Suprapubic skin (tissue), 4 donors: ENCODE measurements around the gene CGNL1. TPM values are rescaled to one million over a fixed set of nuclear protein-coding genes. Genes with fewer than 3 reads are reported as not detected.

Experiments
- DNase-seq, 2 donors: peaks; one replicate each; pipeline ENCODE4 v3.0.0-alpha.2; 2019; ENCODE audit warnings: low spot score in 2 of 2
- H3K27ac ChIP-seq: fragments of 200-600 bp; sonication (generic); one replicate; pipeline ENCODE4 v1.5.1; 2019
- H3K27me3 ChIP-seq: fragments of 200-600 bp; sonication (generic); one replicate; pipeline ENCODE4 v1.5.1; 2019
- H3K36me3 ChIP-seq: fragments of 200-600 bp; sonication (generic); one replicate; pipeline ENCODE4 v1.5.1; 2019
- H3K4me1 ChIP-seq: fragments of 200-600 bp; sonication (generic); one replicate; pipeline ENCODE4 v1.5.1; 2019
- H3K4me3 ChIP-seq: fragments of 200-600 bp; sonication (generic); one replicate; pipeline ENCODE4 v1.5.1; 2019; ENCODE audit warnings: mild to moderate bottlenecking
- H3K9me3 ChIP-seq: fragments of 200-600 bp; sonication (generic); one replicate; pipeline ENCODE4 v1.5.1; 2019
- CTCF ChIP-seq, 2 donors: fragments of 200-600 bp in 1 of 2; fragments of 450-650 bp in 1 of 2; sonication (generic) in 1 of 2; IDR thresholded peaks; one replicate each; pipeline ENCODE4 v1.5.1; 2016 to 2019; ENCODE audit warnings: antibody characterized with exemption in 2 of 2, mild to moderate bottlenecking in 1 of 2, moderate library complexity in 1 of 2
- EP300 ChIP-seq: sonication (generic); formaldehyde crosslinking; IDR thresholded peaks from one replicate; pipeline ENCODE4 v1.6.1; 2017; ENCODE audit warnings: antibody characterized with exemption
- POLR2A ChIP-seq, 2 donors: fragments of 450-650 bp; IDR thresholded peaks; one replicate each; pipeline ENCODE4 v1.6.1; 2017; ENCODE audit warnings: antibody characterized with exemption in 2 of 2, mild to moderate bottlenecking in 2 of 2, moderate library complexity in 2 of 2
- POLR2AphosphoS5 ChIP-seq, 3 donors: sonication (generic); formaldehyde crosslinking; IDR thresholded peaks; one replicate each; pipeline ENCODE4 v1.6.1; 2017; ENCODE audit warnings: antibody characterized with exemption in 3 of 3
- WGBS: methylation state at CpG from one replicate; pipeline ENCODE4 v1.1.5; 2018; 5-methylcytosine and 5-hydroxymethylcytosine counted together
- total RNA-seq, 4 donors: library from RNA; depleted of rRNA; stranded (reverse); fragments of >200 nt; gene quantifications; one replicate each; pipeline ENCODE4 v1.1.0, GENCODE V29; 2016

CGNL1 gene
- total RNA-seq, 4 donors from 2014 or later = 7.1 to 27.0 (median 14.2) TPM

GRCh38 chr15:57343498-57343897, 32.8 kb upstream of the CGNL1 start:
- Histone ChIP-seq H3K4me3 (no peak overlapping the region), H3K36me3 (no peaks in the 10 kb centered on the region), H3K27ac (no peak overlapping the region), H3K4me1 (no peaks in the 10 kb centered on the region), H3K27me3 (no peaks in the 10 kb centered on the region), H3K9me3 (no peaks in the 10 kb centered on the region)
- TF ChIP-seq EP300 = no peak
- TF ChIP-seq POLR2A (IDR thresholded peaks at IDR 0.05) = no peak
- TF ChIP-seq POLR2AphosphoS5 (IDR thresholded peaks at IDR 0.05) = no peak
- TF ChIP-seq CTCF (IDR thresholded peaks at IDR 0.05) = no peak
- 63% methylated on average over 6 of the region's 6 CpGs for WGBS
- no peak for DNase-seq

GRCh38 chr15:57344282-57344681, 32.0 kb upstream of the CGNL1 start:
- no peaks in the 10 kb centered on the region for H3K36me3 ChIP-seq
- H3K27ac ChIP-seq = no peak overlapping the region
- H3K4me1 ChIP-seq = no peaks in the 10 kb centered on the region
- H3K9me3 ChIP-seq = no peaks in the 10 kb centered on the region
- no peak overlapping the region for H3K4me3 ChIP-seq
- 97% methylated on average over 9 of the region's 9 CpGs for WGBS
- H3K27me3 ChIP-seq = no peaks in the 10 kb centered on the region
- no peak for TF ChIP-seq CTCF (IDR thresholded peaks at IDR 0.05)
- TF ChIP-seq POLR2A (IDR thresholded peaks at IDR 0.05) = no peak
- no peak for DNase-seq

GRCh38 chr15:57345584-57345983, 30.7 kb upstream of the CGNL1 start:
- Histone ChIP-seq H3K27me3 (no peaks in the 10 kb centered on the region), H3K36me3 (no peaks in the 10 kb centered on the region), H3K4me1 (no peaks in the 10 kb centered on the region), H3K9me3 (no peaks in the 10 kb centered on the region), H3K4me3 (no peak overlapping the region), H3K27ac (no peak overlapping the region)
- WGBS = 76% methylated on average over 5 of the region's 5 CpGs
- no peak for DNase-seq
- TF ChIP-seq CTCF (IDR thresholded peaks at IDR 0.05) (no peak), EP300 (no peak), POLR2A (IDR thresholded peaks at IDR 0.05) (no peak), POLR2AphosphoS5 (IDR thresholded peaks at IDR 0.05) (no peak)

GRCh38 chr15:57348081-57348480, 28.2 kb upstream of the CGNL1 start:
- Histone ChIP-seq H3K4me1 (no peaks in the 10 kb centered on the region), H3K36me3 (no peaks in the 10 kb centered on the region), H3K4me3 (no peak overlapping the region), H3K27ac (no peak overlapping the region), H3K27me3 (no peaks in the 10 kb centered on the region), H3K9me3 (no peaks in the 10 kb centered on the region)
- WGBS = 92% methylated on average over 1 of the region's 1 CpG
- no peak for DNase-seq
- TF ChIP-seq POLR2AphosphoS5 (IDR thresholded peaks at IDR 0.05) (no peak), EP300 (no peak), POLR2A (IDR thresholded peaks at IDR 0.05) (no peak), CTCF (IDR thresholded peaks at IDR 0.05) (no peak)

GRCh38 chr15:57352535-57353316, 23.6 kb upstream of the CGNL1 start:
- 95% methylated on average over 17 of the region's 17 CpGs for WGBS
- no peak for TF ChIP-seq EP300
- TF ChIP-seq POLR2AphosphoS5 (IDR thresholded peaks at IDR 0.05) = no peak
- no peak for TF ChIP-seq CTCF (IDR thresholded peaks at IDR 0.05)
- TF ChIP-seq POLR2A (IDR thresholded peaks at IDR 0.05) = no peak
- H3K4me3 ChIP-seq = no peak overlapping the region
- H3K27me3 ChIP-seq = no peaks in the 10 kb centered on the region
- no peaks in the 10 kb centered on the region for H3K4me1 ChIP-seq
- no peak for DNase-seq
- no peaks in the 10 kb centered on the region for H3K36me3 ChIP-seq
- H3K27ac ChIP-seq = no peak overlapping the region
- H3K9me3 ChIP-seq = no peaks in the 10 kb centered on the region
